Measurements from ENCODE around the gene MPG. TPM values are rescaled to one million over a fixed set of nuclear protein-coding genes. Genes with fewer than 3 reads are reported as not detected.

The MPG gene
- total RNA-seq, 1 experiment from 2014 or later, result 32.6 TPM

- H3K4me3 ChIP-seq (replicated peaks in 1 of 2; ENCODE audit: low read depth in 1 of 2, low read length in 2 of 2), result no peak overlapping the region
- H3K4me1 ChIP-seq (ENCODE audit: control insufficient read depth in 1 of 2, insufficient read depth in 2 of 2, low read length in 2 of 2), result peaks cover 0 to 3% of the 10 kb centered on the region in 2 experiments; a peak in 1 of 4 replicates
- ChIA-PET POLR2A (interaction anchor here (1.3 kb wide), 1 partner anchor 10 kb away, joined by 3 read pairs; the partner anchor contains the start of genes POLR3K and SNRNP25), RAD21 (ENCODE audit: low non-redundant PET in 1 of 2, low total read pairs in 2 of 2, uncharacterized antibody in 2 of 2, unreplicated experiment in 2 of 2) (no interaction called here), CTCF (no interaction called here)
- TF ChIP-seq EZH2 (IDR thresholded peaks at IDR 0.05), result no peak
- no peak for TF ChIP-seq SP1 (IDR thresholded peaks at IDR 0.05; ENCODE audit: low read depth)
- TF ChIP-seq SIN3A (IDR thresholded peaks at IDR 0.05; ENCODE audit: low read depth), result no peak
- TF ChIP-seq REST (IDR thresholded peaks at IDR 0.05; ENCODE audit: low read depth), result no peak
- TF ChIP-seq CEBPB (IDR thresholded peaks at IDR 0.05; ENCODE audit: low read depth), result no peak
- no peak for TF ChIP-seq MAX (IDR thresholded peaks at IDR 0.05)
- TF ChIP-seq SRF (IDR thresholded peaks at IDR 0.05; ENCODE audit: low read depth), result no peak
- TF ChIP-seq POLR2AphosphoS5 (IDR thresholded peaks at IDR 0.05; ENCODE audit: low read depth, low read length), result no peak
- no peak for TF ChIP-seq JUND (IDR thresholded peaks at IDR 0.05)
- TF ChIP-seq EGR1 (IDR thresholded peaks at IDR 0.05; ENCODE audit: low read depth), result no peak
- no peak for TF ChIP-seq FOSL1 (IDR thresholded peaks at IDR 0.05; ENCODE audit: low read depth)
- TF ChIP-seq EZH2phosphoT487 (IDR thresholded peaks at IDR 0.05; ENCODE audit: borderline replicate concordance), result no peak
- no peak for TF ChIP-seq CTCF (IDR thresholded peaks at IDR 0.05 in 2 of 3, conservative IDR thresholded peaks at IDR 0.05 in 1 of 3; ENCODE audit: borderline replicate concordance in 1 of 3, insufficient read depth in 1 of 3, low read depth in 2 of 3, low read length in 2 of 3)
- TF ChIP-seq ELF1 (IDR thresholded peaks at IDR 0.05; ENCODE audit: borderline replicate concordance, low read depth), result no peak
- no TSS peak for BruUV-seq (replicated peaks)
- H3K9ac ChIP-seq (ENCODE audit: low read length), result no peak overlapping the region
- H3K9me3 ChIP-seq (ENCODE audit: control insufficient read depth in 1 of 2, insufficient read depth in 1 of 2, low read depth in 1 of 2, low read length in 2 of 2), result no peaks in the 10 kb centered on the region
- H3K9me2 ChIP-seq (ENCODE audit: insufficient read depth), result no peaks in the 10 kb centered on the region
- DNase-seq (ENCODE audit: low read depth, low spot score) (no peak), ATAC-seq (no peak)
- H3K79me2 ChIP-seq (ENCODE audit: insufficient read depth, low read length), result no peaks in the 10 kb centered on the region
- H3K4me2 ChIP-seq (ENCODE audit: low read length), result no peak overlapping the region
- no peaks in the 10 kb centered on the region; a peak in 1 of 4 replicates for H3K36me3 ChIP-seq (ENCODE audit: control insufficient read depth in 1 of 2, insufficient read depth in 2 of 2, low read length in 2 of 2)
- no peaks in the 10 kb centered on the region for H3K27me3 ChIP-seq (ENCODE audit: insufficient read depth, low read length)
- no peak overlapping the region for H3K27ac ChIP-seq (ENCODE audit: low read depth, low read length)
- intact Hi-C loops (cut with micrococcal nuclease), result no loop called here
- H4K20me1 ChIP-seq (ENCODE audit: insufficient read depth), result no peaks in the 10 kb centered on the region
- no peak overlapping the region for H2AFZ ChIP-seq (ENCODE audit: low read depth, low read length, poor library complexity, severe bottlenecking)
These were observed 15.0 kb upstream of the MPG start for GRCh38 chr16:62968-63391.
